CD4-positive, CD25-positive, alpha-beta regulatory T cell (primary cell): ENCODE data around the gene TFPI. TPM values are rescaled to one million over a fixed set of nuclear protein-coding genes. Genes with fewer than 3 reads are reported as not detected.

ENCODE experiments used
- ATAC-seq, 2 donors: fragments of 150-1000 bp; cut with Tn5 transposase; one replicate each; pipeline ENCODE4 v1.10.0; 2021; ENCODE audit warnings: low read depth in 2 of 2, moderate number of reproducible peaks in 2 of 2, moderate library complexity in 1 of 2
- DNase-seq, 3 donors: peaks; one replicate each; pipeline versions ENCODE4 v3.0.0 to v3.0.0-alpha.2; 2012 to 2022; ENCODE audit warnings: mixed read lengths in 1 of 3
- H3K27ac ChIP-seq: one replicate; pipeline ENCODE4 v1.7.0; 2013; ENCODE audit warnings: mild to moderate bottlenecking, low read length; ENCODE audit not compliant: insufficient read depth, poor library complexity, severe bottlenecking
- H3K27me3 ChIP-seq: one replicate; pipeline ENCODE4 v1.7.0; 2013; ENCODE audit warnings: low read length; ENCODE audit not compliant: control insufficient read depth, insufficient read depth
- H3K36me3 ChIP-seq: one replicate; pipeline ENCODE4 v1.7.0; 2013; ENCODE audit warnings: mild to moderate bottlenecking, low read length, moderate library complexity; ENCODE audit not compliant: control insufficient read depth, insufficient read depth
- H3K4me1 ChIP-seq: 2 replicates; pipeline ENCODE4 v1.7.0; 2013; ENCODE audit warnings: mild to moderate bottlenecking, low read length; ENCODE audit not compliant: insufficient read depth, control insufficient read depth, poor library complexity, severe bottlenecking
- H3K4me3 ChIP-seq: one replicate; pipeline ENCODE4 v1.7.0; 2013; ENCODE audit warnings: low read depth, mild to moderate bottlenecking, low read length, moderate library complexity
- H3K9me3 ChIP-seq, 2 experiments: 1 replicate in 1 of 2; 2 replicates in 1 of 2; pipeline ENCODE4 v1.7.0; 2013; ENCODE audit warnings: low read length in 2 of 2, mild to moderate bottlenecking in 1 of 2, moderate library complexity in 1 of 2; ENCODE audit not compliant: control insufficient read depth in 2 of 2
- H3K27ac Mint-ChIP-seq, 3 donors: one replicate each; pipeline ENCODE4 v1.8.0; 2020 to 2022; ENCODE audit warnings: mild to moderate bottlenecking in 3 of 3, mixed read lengths in 3 of 3, moderate library complexity in 2 of 3
- H3K27me3 Mint-ChIP-seq: one replicate; pipeline ENCODE4 v1.8.0; 2022; ENCODE audit warnings: mild to moderate bottlenecking, mixed read lengths
- H3K36me3 Mint-ChIP-seq: one replicate; pipeline ENCODE4 v1.8.0; 2020; ENCODE audit warnings: mixed read lengths
- H3K4me1 Mint-ChIP-seq, 4 donors: one replicate each; pipeline ENCODE4 v1.8.0; 2020 to 2022; ENCODE audit warnings: mixed read lengths in 4 of 4, mild to moderate bottlenecking in 1 of 4
- H3K4me3 Mint-ChIP-seq, 4 donors: one replicate each; pipeline ENCODE4 v1.8.0; 2020 to 2022; ENCODE audit warnings: mild to moderate bottlenecking in 4 of 4, mixed read lengths in 4 of 4, moderate library complexity in 3 of 4
- H3K9me3 Mint-ChIP-seq, 7 donors: one replicate each; pipeline ENCODE4 v1.8.0; 2020 to 2022; ENCODE audit warnings: mixed read lengths in 7 of 7, mild to moderate bottlenecking in 3 of 7, moderate library complexity in 2 of 7
- polyA plus RNA-seq, 4 donors: library from polyadenylated mRNA; unstranded; fragments of 300-500 nt; fragmentation: Illumina TruSeq; gene quantifications; one replicate each; pipeline ENCODE4 v1.2.3, GENCODE V29; 2021
- total RNA-seq: library from RNA; stranded (reverse); gene quantifications from one replicate; pipeline ENCODE4 v1.2.3, GENCODE V29; 2022

Gene TFPI
- total and polyA plus RNA-seq, 5 donors from 2014 or later = 1.3 TPM; not detected in 4

- H3K27ac ChIP-seq = no peak overlapping the region
- no peaks in the 10 kb centered on the region for H3K4me1 ChIP-seq
- no peak overlapping the region for H3K4me3 Mint-ChIP-seq
- no peak for DNase-seq
- no peak overlapping the region for H3K27ac Mint-ChIP-seq
- no peaks in the 10 kb centered on the region for H3K27me3 Mint-ChIP-seq
- H3K9me3 Mint-ChIP-seq = peaks cover 0 to 5% (median 0%) of the 10 kb centered on the region in 7 donors
- ATAC-seq = no peak
- H3K4me1 Mint-ChIP-seq = no peaks in the 10 kb centered on the region
- no peaks in the 10 kb centered on the region for H3K36me3 Mint-ChIP-seq
- H3K36me3 ChIP-seq = no peaks in the 10 kb centered on the region
- no peaks in the 10 kb centered on the region for H3K9me3 ChIP-seq
- H3K27me3 ChIP-seq = no peaks in the 10 kb centered on the region
- H3K4me3 ChIP-seq = no peak overlapping the region
These were observed 75.5 kb downstream of the TFPI start for GRCh38 chr2:187478719-187479118.

GRCh38 chr2:187477051-187477450 is 77.2 kb downstream of the TFPI start:
- Histone ChIP-seq H3K27ac (no peak overlapping the region), H3K36me3 (no peaks in the 10 kb centered on the region), H3K4me3 (no peak overlapping the region), H3K27me3 (no peaks in the 10 kb centered on the region), H3K4me1 (no peaks in the 10 kb centered on the region), H3K9me3 (no peaks in the 10 kb centered on the region)
- peaks cover 0 to 5% (median 0%) of the 10 kb centered on the region in 7 donors for H3K9me3 Mint-ChIP-seq
- no peak overlapping the region for H3K27ac Mint-ChIP-seq
- no peak overlapping the region for H3K4me3 Mint-ChIP-seq
- H3K27me3 Mint-ChIP-seq = no peaks in the 10 kb centered on the region
- no peak for DNase-seq
- ATAC-seq = no peak
- H3K4me1 Mint-ChIP-seq = no peaks in the 10 kb centered on the region
- H3K36me3 Mint-ChIP-seq = no peaks in the 10 kb centered on the region

- H3K4me1 ChIP-seq = no peaks in the 10 kb centered on the region
- Mint-ChIP-seq H3K9me3 (peaks cover 0 to 5% (median 0%) of the 10 kb centered on the region in 7 donors), H3K27me3 (no peaks in the 10 kb centered on the region), H3K36me3 (no peaks in the 10 kb centered on the region), H3K4me3 (no peak overlapping the region), H3K27ac (no peak overlapping the region), H3K4me1 (no peaks in the 10 kb centered on the region)
- no peaks in the 10 kb centered on the region for H3K27me3 ChIP-seq
- H3K4me3 ChIP-seq = no peak overlapping the region
- H3K9me3 ChIP-seq = no peaks in the 10 kb centered on the region
- DNase-seq (no peak), ATAC-seq (no peak)
- H3K36me3 ChIP-seq = no peaks in the 10 kb centered on the region
- no peak overlapping the region for H3K27ac ChIP-seq
These were observed 78.6 kb downstream of the TFPI start for GRCh38 chr2:187475499-187476248.

- Histone ChIP-seq H3K4me3 (no peak overlapping the region), H3K27ac (no peak overlapping the region), H3K9me3 (no peaks in the 10 kb centered on the region), H3K36me3 (no peaks in the 10 kb centered on the region), H3K4me1 (no peaks in the 10 kb centered on the region), H3K27me3 (no peaks in the 10 kb centered on the region)
- H3K27ac Mint-ChIP-seq = no peak overlapping the region
- no peaks in the 10 kb centered on the region for H3K27me3 Mint-ChIP-seq
- no peaks in the 10 kb centered on the region for H3K4me1 Mint-ChIP-seq
- H3K9me3 Mint-ChIP-seq = no peaks in the 10 kb centered on the region
- H3K36me3 Mint-ChIP-seq = no peaks in the 10 kb centered on the region
- DNase-seq = no peak
- no peak for ATAC-seq
- no peak overlapping the region for H3K4me3 Mint-ChIP-seq
These were observed 83.5 kb downstream of the TFPI start for GRCh38 chr2:187470698-187471097.

- Histone ChIP-seq H3K27ac (no peak overlapping the region), H3K9me3 (no peaks in the 10 kb centered on the region), H3K4me1 (no peaks in the 10 kb centered on the region), H3K36me3 (no peaks in the 10 kb centered on the region), H3K4me3 (no peak overlapping the region), H3K27me3 (no peaks in the 10 kb centered on the region)
- Mint-ChIP-seq H3K4me1 (no peaks in the 10 kb centered on the region), H3K27ac (no peak overlapping the region), H3K4me3 (no peak overlapping the region), H3K27me3 (no peaks in the 10 kb centered on the region), H3K36me3 (no peaks in the 10 kb centered on the region), H3K9me3 (no peaks in the 10 kb centered on the region)
- DNase-seq (no peak), ATAC-seq (no peak)
These were observed 84.7 kb downstream of the TFPI start for GRCh38 chr2:187469538-187469937.

GRCh38 chr2:187468262-187468661 is 86.0 kb downstream of the TFPI start:
- no peaks in the 10 kb centered on the region for H3K27me3 ChIP-seq
- Mint-ChIP-seq H3K27me3 (no peaks in the 10 kb centered on the region), H3K36me3 (no peaks in the 10 kb centered on the region), H3K4me1 (no peaks in the 10 kb centered on the region), H3K4me3 (no peak overlapping the region), H3K27ac (no peak overlapping the region), H3K9me3 (no peaks in the 10 kb centered on the region)
- no peak overlapping the region for H3K4me3 ChIP-seq
- no peak for DNase-seq
- no peak overlapping the region for H3K27ac ChIP-seq
- no peaks in the 10 kb centered on the region for H3K36me3 ChIP-seq
- no peaks in the 10 kb centered on the region for H3K9me3 ChIP-seq
- H3K4me1 ChIP-seq = no peaks in the 10 kb centered on the region
- ATAC-seq = no peak

GRCh38 chr2:187466129-187466792 is 88.0 kb downstream of the TFPI start:
- Histone ChIP-seq H3K4me3 (no peak overlapping the region), H3K9me3 (no peaks in the 10 kb centered on the region), H3K4me1 (no peaks in the 10 kb centered on the region), H3K27me3 (no peaks in the 10 kb centered on the region), H3K36me3 (no peaks in the 10 kb centered on the region), H3K27ac (no peak overlapping the region)
- no peaks in the 10 kb centered on the region for H3K36me3 Mint-ChIP-seq
- H3K27me3 Mint-ChIP-seq = no peaks in the 10 kb centered on the region
- no peaks in the 10 kb centered on the region for H3K4me1 Mint-ChIP-seq
- no peak for ATAC-seq
- DNase-seq = no peak
- H3K27ac Mint-ChIP-seq = no peak overlapping the region
- H3K9me3 Mint-ChIP-seq = no peaks in the 10 kb centered on the region
- H3K4me3 Mint-ChIP-seq = no peak overlapping the region

- Mint-ChIP-seq H3K27me3 (no peaks in the 10 kb centered on the region), H3K4me3 (no peak overlapping the region), H3K9me3 (no peaks in the 10 kb centered on the region), H3K4me1 (no peaks in the 10 kb centered on the region), H3K27ac (no peak overlapping the region), H3K36me3 (no peaks in the 10 kb centered on the region)
- H3K27ac ChIP-seq = no peak overlapping the region
- H3K36me3 ChIP-seq = no peaks in the 10 kb centered on the region
- no peaks in the 10 kb centered on the region for H3K9me3 ChIP-seq
- DNase-seq (no peak), ATAC-seq (no peak)
- H3K4me1 ChIP-seq = no peaks in the 10 kb centered on the region
- H3K4me3 ChIP-seq = no peak overlapping the region
- no peaks in the 10 kb centered on the region for H3K27me3 ChIP-seq
These were observed 91.4 kb downstream of the TFPI start for GRCh38 chr2:187462839-187463238.
